HCEC 1CT (cell line): Measurements from ENCODE around the gene RNF208.

Experiments used
- DNase-seq: peaks from one replicate; pipeline ENCODE4 v3.0.0-alpha.2; 2017

Gene RNF208

GRCh38 chr9:137189297-137190295, 32.4 kb downstream of the RNF208 start:
- DNase-seq: no peak

GRCh38 chr9:137188490-137189296, 33.3 kb downstream of the RNF208 start, which contains the start of the genes ANAPC2 and SSNA1:
Gene ANAPC2, minus strand, starts transcription at chr9:137188560. Its CDS starts 28 bp downstream, at chr9:137188532.
Gene SSNA1, plus strand, starts transcription at chr9:137188676. Its CDS starts 51 bp downstream, at chr9:137188727.
- peak; percentile 90 for DNase-seq

- DNase-seq: no peak
Observed at GRCh38 chr9:137188086-137188489, 34.0 kb downstream of the RNF208 start.

DNA sequence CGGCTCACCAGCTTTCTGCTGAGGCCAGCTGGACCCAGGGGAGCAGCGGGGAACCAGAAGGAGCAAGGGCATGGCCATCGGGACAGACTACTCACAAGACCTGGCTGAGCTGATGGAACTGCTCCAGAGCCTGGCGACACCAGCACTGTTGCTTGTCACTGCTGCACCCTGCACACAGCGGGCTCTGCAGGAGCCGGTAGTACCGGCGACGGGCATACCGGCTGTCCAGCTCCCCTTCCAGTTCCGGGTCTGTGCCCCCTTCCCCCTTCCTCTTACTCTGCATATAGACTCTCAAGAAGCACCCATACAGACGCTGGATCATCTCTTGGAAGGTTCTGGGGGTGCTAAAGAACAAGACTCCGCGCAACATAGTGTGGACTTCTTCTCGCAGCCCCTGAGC, 34.7 kb downstream of the RNF208 start:
- no peak for DNase-seq

GRCh38 chr9:137186385-137186784, 35.7 kb downstream of the RNF208 start:
- DNase-seq: no peak

- no peak for DNase-seq
Observed at GRCh38 chr9:137185921-137186320, 36.1 kb downstream of the RNF208 start.

DNA sequence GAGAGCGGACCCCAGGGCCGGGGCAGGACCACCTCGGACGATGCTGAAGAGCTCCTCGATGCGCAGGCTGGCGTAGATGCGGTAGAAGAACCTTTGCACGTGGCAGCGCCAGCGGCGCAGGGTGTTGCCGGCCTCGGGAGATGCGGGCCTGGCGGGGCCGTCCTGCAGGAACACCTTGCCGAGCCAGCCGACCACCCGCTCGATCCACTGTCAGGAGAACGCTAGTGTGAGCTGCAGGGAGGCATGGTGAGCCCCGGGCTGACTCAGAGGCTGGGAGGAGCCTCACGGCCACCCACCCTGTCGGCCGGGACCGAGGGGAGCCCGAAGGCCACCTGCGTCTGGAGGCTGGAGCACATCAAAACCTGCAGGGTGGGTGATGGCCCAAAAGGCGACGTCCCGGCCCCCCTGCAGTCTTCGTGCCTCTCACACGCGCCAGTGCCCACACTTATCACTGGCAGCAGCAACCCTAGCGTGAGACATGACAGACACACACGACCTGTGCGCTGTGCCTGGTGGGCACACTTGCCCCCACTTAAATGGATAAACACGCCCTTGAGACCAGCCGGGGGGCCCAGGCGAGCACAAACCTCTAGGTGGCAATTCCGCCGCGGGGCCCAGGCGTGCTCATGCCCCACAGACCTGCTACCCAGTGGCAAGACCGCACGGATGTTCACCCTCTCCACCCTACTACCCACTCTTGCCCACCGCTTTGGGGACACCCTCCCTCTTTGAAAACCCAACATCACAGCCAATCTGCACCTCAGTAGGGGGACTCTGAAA, 37.0 kb downstream of the RNF208 start:
- no peak for DNase-seq

GRCh38 chr9:137183980-137184595, 38.0 kb downstream of the RNF208 start:
- no peak for DNase-seq

- DNase-seq: no peak
Observed at GRCh38 chr9:137182836-137183235, 39.2 kb downstream of the RNF208 start.

GRCh38 chr9:137181680-137182079, 40.4 kb downstream of the RNF208 start:
- no peak for DNase-seq

DNA sequence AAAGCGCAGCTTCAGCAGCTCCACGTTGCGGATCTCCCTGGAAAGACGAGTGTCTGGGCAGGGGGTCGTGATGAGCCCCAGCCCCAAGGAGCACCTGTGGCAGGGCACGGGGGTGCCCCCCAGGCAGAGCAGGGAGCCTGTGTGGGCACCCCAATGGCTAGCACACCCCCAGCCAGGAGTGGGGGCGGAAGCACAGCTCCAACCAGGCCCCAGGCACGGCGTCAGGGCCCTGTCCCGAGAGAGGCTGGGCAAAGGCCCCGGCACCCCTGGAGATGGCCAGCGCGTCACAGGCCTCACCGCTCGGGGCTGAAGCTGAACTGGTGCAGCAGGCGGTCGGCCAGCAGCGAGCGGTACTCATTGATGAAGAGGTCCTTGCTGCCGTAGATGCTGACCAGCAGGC, 41.5 kb downstream of the RNF208 start:
- no peak for DNase-seq

- no peak for DNase-seq
Observed at GRCh38 chr9:137179761-137180160, 42.3 kb downstream of the RNF208 start.

DNA sequence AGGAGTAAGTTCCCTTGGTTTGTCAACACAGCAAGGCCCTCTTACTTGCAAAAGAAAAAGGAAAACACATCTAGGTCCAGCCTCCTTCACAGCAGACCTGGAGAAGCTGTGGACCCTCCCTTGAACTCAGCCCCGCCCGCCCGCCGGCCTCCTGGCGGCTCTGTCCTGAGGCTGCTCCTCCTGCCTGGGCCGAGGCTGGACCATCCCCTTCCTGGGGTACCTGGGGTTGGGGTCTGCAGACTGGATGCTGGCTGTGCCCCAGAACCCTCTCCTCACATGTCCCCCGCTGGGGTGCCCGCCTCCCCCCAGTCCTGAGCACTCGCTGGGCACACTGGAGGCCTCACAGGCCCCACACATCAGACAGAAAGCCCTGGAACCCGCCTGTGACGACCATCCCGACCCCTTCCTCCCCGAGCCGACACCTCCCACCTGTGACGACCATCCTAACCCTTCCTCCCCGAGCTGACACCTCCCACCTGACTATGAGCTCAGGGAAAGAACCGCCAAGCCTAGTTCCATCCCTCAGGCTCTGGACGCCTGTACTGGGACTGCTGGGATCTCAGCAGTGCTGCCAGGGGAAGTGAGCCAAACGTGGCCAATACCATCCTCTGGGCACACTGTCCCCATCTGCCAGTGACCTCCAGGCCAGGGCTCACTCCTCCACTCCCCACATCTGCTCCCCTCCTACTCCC, 43.0 kb downstream of the RNF208 start:
- DNase-seq: no peak

GRCh38 chr9:137178201-137178938, 43.7 kb downstream of the RNF208 start:
- no peak for DNase-seq

- peak; percentile 27 for DNase-seq
Observed at GRCh38 chr9:137176302-137177182, 45.5 kb downstream of the RNF208 start.

- no peak for DNase-seq
Observed at GRCh38 chr9:137175345-137175961, 46.6 kb downstream of the RNF208 start.

DNA sequence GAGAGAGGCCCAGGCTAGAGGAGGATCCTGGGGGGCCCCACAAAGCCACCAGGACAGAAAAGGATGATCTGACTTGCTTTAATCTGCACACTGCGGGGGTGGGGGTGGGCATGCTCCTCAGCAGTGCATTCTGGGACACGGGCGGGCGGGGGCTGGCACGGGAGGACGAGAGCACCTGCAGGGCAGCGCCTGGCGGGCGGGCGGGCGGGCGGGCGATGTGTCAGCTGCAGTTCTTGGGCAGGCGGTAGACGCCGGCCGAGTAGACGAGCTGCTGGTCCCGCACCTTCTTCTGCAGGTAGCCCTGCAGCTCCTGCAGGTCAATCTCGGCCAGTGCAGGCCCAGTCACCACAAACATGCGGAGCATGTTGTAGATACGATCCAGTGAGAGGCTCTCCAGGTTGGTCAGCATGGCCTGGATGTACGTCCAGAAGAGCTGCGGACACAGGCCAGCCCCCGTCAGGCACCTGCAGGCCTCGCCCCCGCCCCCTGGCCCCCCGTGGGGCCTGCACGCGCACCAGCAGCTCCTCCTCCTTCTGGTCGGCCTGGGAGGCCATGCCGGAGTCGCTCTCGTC, 47.2 kb downstream of the RNF208 start:
- no peak for DNase-seq

GRCh38 chr9:137173796-137174664, 48.0 kb downstream of the RNF208 start:
- no peak for DNase-seq
